ENCODE results near the gene LRMDA.

Gene LRMDA

GRCh38 chr10:75956624-75957023, 525.2 kb downstream of the LRMDA start:
- Mint-ChIP-seq H3K4me3 (no peak overlapping the region), H3K27ac (peak overlapping the region; percentile 66), H3K9me3 (peaks cover 4% of the 10 kb centered on the region), H3K4me1 (peaks cover 49% of the 10 kb centered on the region), H3K27me3 (ENCODE audit: low read depth, poor library complexity) (peaks cover 9% of the 10 kb centered on the region), H3K36me3 (ENCODE audit: low read depth) (no peaks in the 10 kb centered on the region)
- TF ChIP-seq CTCF (IDR thresholded peaks at IDR 0.05), result no peak
- DNase-seq, result no peak

- no peak for TF ChIP-seq CTCF (IDR thresholded peaks at IDR 0.05)
- Mint-ChIP-seq H3K27me3 (ENCODE audit: low read depth, poor library complexity) (peaks cover 9% of the 10 kb centered on the region), H3K36me3 (ENCODE audit: low read depth) (no peaks in the 10 kb centered on the region), H3K27ac (peak overlapping the region; percentile 70), H3K9me3 (peaks cover 4% of the 10 kb centered on the region), H3K4me3 (no peak overlapping the region), H3K4me1 (peaks cover 46% of the 10 kb centered on the region)
- DNase-seq, result no peak
These were observed 526.1 kb downstream of the LRMDA start for GRCh38 chr10:75957314-75958120.

DNA sequence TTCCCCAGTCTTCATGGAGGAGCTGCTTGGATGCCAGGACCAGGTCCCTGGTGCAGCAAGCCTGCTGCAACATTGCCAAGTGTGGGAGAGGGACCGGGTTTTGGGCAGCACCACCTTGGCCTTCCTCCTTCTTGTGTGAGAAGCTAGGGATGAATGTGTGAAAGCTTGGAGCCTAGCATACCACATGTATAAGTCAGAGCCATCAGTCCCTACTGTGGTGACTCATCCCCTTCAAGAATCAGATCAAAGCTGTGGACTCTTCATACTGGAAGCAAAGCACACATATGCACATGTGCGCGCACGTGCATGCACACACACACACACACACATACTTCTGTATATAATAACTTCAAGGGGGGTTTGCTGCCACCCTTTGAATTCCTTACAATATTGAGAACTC, 527.8 kb downstream of the LRMDA start:
- Mint-ChIP-seq H3K36me3 (ENCODE audit: low read depth) (no peaks in the 10 kb centered on the region), H3K9me3 (peaks cover 4% of the 10 kb centered on the region), H3K4me1 (peaks cover 40% of the 10 kb centered on the region), H3K27me3 (ENCODE audit: low read depth, poor library complexity) (peaks cover 3% of the 10 kb centered on the region), H3K4me3 (no peak overlapping the region), H3K27ac (no peak overlapping the region)
- TF ChIP-seq CTCF (IDR thresholded peaks at IDR 0.05), result no peak
- DNase-seq, result no peak

- H3K27ac Mint-ChIP-seq, result no peak overlapping the region
- H3K4me1 Mint-ChIP-seq, result peaks cover 35% of the 10 kb centered on the region
- peaks cover 3% of the 10 kb centered on the region for H3K27me3 Mint-ChIP-seq (ENCODE audit: low read depth, poor library complexity)
These were observed 528.5 kb downstream of the LRMDA start for GRCh38 chr10:75959912-75960311.

DNA sequence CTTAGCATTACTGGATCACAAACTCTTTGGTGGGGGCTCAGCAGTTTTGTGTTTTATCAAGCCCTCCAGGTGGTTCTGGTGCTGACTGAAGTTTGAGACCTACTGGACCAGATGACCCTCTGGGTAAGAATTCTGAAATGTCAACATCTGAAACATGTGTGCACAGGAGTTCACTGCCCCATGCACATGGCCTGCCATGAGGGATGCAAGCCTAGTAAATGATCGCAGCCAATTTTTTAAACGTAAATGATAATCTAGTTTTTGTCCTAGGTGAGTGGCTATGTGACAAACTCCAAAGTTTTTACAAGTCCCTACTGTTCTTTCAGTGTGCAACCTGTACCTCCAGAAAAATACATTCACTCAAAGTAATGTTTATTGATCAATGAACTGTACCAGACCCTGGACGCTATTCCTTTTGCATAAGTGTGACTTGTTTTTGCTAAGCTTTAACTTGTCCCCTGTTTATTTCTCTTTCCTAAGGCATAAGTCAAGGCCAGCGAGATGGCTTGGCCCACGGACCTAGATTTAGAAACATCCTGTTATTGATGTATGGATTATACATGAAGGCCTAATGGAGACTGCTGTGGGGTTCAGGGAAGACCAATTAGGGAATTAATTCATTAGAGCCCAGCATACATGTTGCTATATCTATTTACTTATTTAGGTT, 531.1 kb downstream of the LRMDA start:
- TF ChIP-seq CTCF (IDR thresholded peaks at IDR 0.05), result no peak
- Mint-ChIP-seq H3K9me3 (peaks cover 4% of the 10 kb centered on the region), H3K27ac (no peak overlapping the region), H3K4me3 (no peak overlapping the region), H3K36me3 (ENCODE audit: low read depth) (no peaks in the 10 kb centered on the region), H3K4me1 (peaks cover 25% of the 10 kb centered on the region), H3K27me3 (ENCODE audit: low read depth, poor library complexity) (peaks cover under 1% of the 10 kb centered on the region)
- no peak for DNase-seq

More at GRCh38 chr10:75959912-75960311, 528.5 kb downstream of the LRMDA start:
- H3K9me3 Mint-ChIP-seq, result peaks cover 4% of the 10 kb centered on the region
- no peak for TF ChIP-seq CTCF (IDR thresholded peaks at IDR 0.05)
- DNase-seq, result no peak
- no peak overlapping the region for H3K4me3 Mint-ChIP-seq
- H3K36me3 Mint-ChIP-seq (ENCODE audit: low read depth), result no peaks in the 10 kb centered on the region

Measured in nephron progenitor cell (in vitro differentiated cells).